ENCODE data around the gene PMAIP1.

PMAIP1 gene

DNA sequence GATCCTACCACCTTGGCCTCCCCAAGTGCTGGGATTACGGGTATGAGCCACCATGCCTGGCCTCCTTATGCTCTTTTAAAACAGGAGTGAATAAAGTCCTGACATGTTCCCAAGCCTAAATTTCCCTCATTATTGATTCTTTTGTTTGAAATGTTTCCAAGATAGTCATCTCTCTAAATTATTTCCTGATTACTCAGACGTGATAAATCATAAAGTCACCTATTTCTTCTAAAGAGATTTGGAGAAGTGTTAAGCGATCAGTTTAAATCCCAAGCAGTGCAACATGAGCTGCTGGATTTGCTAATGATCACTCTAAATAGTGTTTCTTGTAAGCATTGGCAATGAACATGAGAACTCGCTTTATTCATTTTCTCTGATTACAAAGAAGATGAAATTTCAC is 51.8 kb downstream of the PMAIP1 start:
- CTCF ChIA-PET, result no interaction called here
- no peak for DNase-seq (ENCODE audit: low read depth, low spot score)
- no peak overlapping the region for H3K4me3 ChIP-seq (ENCODE audit: low read depth, low read length)
- POLR2A ChIA-PET, result no interaction called here
- TF ChIP-seq, protein P1, sequence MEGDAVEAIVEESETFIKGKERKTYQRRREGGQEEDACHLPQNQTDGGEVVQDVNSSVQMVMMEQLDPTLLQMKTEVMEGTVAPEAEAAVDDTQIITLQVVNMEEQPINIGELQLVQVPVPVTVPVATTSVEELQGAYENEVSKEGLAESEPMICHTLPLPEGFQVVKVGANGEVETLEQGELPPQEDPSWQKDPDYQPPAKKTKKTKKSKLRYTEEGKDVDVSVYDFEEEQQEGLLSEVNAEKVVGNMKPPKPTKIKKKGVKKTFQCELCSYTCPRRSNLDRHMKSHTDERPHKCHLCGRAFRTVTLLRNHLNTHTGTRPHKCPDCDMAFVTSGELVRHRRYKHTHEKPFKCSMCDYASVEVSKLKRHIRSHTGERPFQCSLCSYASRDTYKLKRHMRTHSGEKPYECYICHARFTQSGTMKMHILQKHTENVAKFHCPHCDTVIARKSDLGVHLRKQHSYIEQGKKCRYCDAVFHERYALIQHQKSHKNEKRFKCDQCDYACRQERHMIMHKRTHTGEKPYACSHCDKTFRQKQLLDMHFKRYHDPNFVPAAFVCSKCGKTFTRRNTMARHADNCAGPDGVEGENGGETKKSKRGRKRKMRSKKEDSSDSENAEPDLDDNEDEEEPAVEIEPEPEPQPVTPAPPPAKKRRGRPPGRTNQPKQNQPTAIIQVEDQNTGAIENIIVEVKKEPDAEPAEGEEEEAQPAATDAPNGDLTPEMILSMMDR (IDR thresholded peaks at IDR 0.05; ENCODE audit: insufficient read depth, low read length, missing control alignments), result no peak

DNA sequence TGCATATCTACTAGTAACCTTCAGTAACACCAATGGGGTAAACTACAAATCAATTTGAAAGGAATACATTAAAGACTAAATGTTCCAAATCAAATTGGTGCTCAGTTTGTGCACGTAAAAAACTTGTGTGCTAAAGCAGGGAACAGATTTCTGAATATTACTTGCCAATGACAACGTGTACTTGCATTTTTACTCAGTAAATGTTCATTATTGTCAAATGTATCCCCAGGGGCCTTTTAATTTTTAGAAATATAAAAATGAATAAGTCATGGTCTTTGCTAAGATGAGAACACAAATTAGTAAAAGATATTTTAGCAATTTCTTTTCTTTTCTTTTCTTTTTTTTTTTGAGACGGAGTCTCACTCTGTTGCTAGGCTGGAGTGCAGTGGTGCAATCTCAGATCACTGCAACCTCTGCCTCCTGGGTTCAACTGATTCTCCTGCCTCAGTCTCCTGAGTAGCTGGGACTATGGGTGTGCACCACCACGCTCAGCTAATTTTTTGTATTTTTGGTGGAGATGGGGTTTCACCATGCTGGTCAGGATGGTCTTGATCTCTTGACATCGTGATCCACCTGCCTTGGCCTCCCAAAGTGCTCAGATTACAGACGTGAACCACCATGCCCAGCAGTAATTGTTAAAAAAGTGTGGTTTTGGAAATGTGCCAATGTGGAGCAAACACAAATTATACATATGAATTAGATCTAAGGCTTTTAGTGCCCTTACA is 52.6 kb downstream of the PMAIP1 start:
- TF ChIP-seq, protein P1 (IDR thresholded peaks at IDR 0.05; ENCODE audit: insufficient read depth, low read length, missing control alignments), result no peak
- POLR2A ChIA-PET, result interaction anchor here (0.9 kb wide), 1 partner anchor 52 kb away, joined by 4 read pairs; the partner anchor contains the start of gene PMAIP1
- DNase-seq (ENCODE audit: low read depth, low spot score), result no peak

More for the DNA sequence above, 52.6 kb downstream of the PMAIP1 start:
- CTCF ChIA-PET, result interaction anchor here (1.0 kb wide), 1 partner anchor 10 kb away, joined by 3 read pairs; no protein-coding TSS in a partner anchor
- no peak overlapping the region for H3K4me3 ChIP-seq (ENCODE audit: low read depth, low read length)

All from AG04449 (cell line).